ENCODE data around the gene KLK11.

GRCh38 chr19:51044327-51044726 lies 17.9 kb upstream of the KLK11 start:
- TF ChIP-seq CTCF (IDR thresholded peaks at IDR 0.05) (no peak), POLR2A (IDR thresholded peaks at IDR 0.05) (no peak)
